Measurements from ENCODE around the gene SOX1.

Gene SOX1

DNA sequence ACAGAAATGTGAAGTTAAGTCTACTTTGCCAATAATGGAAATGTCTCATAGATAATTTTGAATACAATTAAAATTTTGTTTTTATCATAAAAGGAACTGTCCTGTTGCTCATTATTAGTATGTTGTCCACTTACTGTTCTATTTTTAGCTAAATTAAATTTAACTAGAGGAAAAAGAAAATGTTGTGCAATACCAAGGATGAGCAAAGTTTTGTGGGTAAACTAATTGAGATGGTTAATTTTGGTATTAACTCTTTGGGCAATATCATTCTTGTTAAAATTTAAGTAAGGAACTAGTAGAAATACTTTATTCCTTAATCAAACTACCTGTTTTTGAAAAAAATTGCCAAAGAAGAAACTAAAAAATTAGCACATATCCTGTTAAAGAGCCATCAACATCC, 43.5 kb downstream of the SOX1 start:
- DNase-seq = no peak

DNA sequence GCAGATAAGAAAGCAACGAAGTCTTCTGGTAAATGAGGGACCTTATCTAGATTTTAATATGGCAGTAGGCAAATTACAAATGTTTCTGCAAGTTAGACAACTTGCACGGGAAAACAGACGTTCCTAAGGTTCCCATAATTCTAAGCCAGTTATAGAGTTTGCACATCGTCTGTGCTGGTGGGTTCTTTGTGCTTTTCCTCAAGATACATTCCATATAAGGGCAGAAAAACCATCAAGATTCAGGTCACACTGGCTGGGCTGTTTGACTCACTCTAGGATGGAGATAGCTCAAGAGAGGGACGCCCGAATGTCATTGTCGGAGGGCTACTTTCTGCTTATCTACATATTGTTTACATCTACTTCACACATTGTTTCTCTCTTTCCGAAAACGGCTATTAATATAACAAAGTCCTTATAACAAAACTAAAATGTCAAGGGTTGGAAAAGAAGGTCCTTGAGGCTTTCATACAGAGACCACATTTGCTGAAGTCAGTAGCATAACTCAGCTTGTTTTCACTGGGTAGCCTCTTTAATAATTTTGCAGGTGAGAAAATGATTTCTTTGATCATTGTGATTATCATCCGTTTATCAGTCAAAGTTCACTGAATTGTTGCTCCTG, 44.4 kb downstream of the SOX1 start:
- DNase-seq = no peak

DNA sequence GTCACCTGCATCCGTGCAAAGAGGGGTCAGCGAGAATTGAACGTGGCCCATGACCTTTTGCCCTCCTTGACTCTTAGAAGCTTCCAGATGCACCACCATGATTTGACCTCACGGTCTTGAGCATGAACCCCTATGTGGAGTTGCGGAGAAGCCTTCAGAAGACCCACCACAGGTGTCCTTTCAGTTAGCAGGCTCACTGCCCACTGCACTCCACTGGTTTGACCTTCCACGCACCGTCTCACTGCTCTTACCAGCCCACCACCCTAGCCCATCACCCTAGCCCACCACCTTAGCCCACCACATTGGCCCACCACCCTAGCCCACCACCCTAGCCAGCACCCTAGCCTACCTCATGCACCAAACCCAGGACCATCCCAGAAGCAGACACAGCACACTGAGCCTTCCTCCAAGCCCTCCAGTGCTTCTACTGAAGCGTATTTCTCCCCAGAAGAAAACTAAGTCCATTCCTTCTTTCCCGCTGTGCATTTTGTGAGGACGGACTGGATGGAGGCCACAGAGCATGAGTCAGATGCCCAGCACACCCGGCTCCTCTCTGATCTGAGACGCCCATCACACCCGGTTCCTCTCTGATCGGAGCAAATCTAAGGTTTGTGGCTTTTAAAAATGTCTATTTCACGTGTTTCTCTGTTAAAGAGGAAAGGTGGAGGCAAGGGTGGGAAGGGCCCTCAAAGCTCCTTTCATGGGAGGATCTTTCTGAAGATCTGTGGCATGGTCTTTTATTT, 45.8 kb downstream of the SOX1 start:
- DNase-seq = no peak

DNA sequence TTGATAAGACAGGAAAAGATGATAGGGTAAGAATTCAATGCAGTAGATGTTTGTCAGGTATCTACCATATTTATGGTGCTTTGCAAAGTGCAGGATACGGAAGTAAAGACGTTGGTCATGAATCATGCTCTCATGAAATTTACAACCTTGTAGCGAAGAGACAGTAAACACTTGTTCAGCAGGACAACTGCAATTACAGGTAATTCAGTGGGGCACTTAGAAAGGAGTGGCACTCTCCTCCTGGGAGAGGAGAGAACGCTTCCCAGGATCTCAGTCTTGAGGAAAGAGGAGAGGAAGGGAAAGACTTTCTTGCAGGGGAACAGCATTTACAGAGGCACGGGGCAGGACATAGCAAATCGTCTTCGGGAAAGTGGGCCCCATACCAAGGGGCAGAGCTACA, 46.4 kb downstream of the SOX1 start:
- no peak for DNase-seq

DNA sequence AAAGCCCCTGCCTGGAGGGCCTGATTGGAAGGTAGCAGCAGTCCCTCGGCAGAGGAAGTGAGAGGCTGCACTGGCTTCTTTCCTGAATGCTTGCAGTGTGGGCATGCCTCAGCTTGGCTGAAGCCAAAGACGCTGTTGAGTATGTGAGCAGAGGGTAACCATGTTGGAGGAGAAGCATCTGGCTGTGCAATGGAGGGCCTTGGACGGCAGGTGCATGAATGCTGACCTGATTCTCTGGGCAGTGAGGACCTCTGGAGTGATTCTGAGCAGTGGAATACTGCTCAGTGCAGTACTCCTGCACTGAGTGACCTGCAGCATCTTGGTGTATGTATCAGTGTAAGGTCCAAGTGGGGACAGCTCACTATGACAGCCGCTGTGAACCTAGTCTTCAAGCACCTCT, 46.9 kb downstream of the SOX1 start:
- no peak for DNase-seq

GRCh38 chr13:112114391-112114790, 47.4 kb downstream of the SOX1 start:
- no peak for DNase-seq

DNA sequence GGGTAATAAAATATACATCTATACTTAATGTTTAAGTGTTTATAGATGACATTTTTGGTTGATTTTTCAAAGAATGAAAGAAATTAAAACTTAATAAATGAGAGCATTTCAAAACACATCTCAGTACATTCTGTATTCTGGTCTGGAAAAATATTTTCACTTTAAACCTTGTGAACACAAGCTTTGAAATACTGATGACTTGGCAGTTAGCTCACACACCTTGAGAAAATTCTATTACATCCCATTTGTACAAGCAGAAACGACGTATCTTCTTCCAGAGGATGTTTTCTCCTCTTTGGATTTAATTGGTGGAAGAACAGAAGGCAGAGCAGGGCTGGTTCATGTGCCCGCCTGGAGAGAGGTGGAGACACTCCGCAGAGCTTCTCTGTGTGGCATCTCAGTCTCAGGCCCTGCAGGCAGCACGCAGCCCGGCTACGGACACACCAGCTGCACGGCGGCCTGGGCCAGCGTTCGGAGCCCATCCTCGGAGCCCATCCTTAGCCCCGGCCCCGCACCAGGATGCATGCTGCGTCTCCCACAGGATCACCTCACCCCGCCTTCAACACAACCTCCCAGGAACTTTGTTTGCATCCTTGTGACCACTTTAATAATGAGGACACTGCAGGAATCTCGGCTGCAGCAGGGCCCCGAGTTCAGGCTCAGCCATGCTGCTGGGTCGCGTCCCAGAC, 48.6 kb downstream of the SOX1 start:
- DNase-seq = no peak

DNA sequence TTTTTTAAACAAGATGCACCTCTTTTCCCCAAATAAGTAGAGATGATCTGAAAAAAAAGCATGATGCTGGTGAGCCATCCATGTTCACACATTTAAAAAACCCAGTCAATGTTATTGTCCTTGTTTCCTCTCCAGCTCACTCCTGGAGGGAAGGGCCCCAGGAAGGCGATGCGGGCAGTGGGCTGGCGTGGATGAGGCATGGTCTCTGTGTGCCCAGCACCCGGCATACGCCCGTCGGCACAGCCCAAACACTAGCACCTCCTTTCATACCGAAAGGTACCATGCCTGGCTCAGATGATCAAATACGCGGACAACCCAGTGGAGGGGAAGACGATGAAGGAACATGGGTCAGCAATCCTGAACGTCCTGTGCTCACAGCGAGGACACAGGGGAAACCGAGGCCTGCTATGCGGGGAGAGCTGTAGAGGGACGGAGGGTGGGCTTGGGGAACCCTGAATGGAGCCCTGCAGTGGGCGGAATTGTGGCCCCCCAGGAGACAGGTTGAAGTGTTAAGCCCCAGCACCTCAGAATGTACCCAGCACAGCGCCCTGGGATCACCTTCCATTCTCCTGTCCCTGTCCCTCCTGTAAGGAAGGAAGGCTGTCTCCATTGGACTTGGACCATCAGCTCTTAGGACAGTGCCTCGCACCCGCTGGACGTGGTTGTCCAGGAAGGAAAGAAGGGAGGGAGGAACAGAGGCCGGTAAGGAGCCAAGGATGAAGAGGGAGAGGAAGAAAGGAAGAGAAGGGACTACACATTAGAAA, 49.4 kb downstream of the SOX1 start:
- no peak for DNase-seq

- DNase-seq = no peak
Measured at GRCh38 chr13:112117258-112117954, 50.5 kb downstream of the SOX1 start.

- DNase-seq = no peak
Measured at GRCh38 chr13:112117955-112118302, 51.0 kb downstream of the SOX1 start.

DNA sequence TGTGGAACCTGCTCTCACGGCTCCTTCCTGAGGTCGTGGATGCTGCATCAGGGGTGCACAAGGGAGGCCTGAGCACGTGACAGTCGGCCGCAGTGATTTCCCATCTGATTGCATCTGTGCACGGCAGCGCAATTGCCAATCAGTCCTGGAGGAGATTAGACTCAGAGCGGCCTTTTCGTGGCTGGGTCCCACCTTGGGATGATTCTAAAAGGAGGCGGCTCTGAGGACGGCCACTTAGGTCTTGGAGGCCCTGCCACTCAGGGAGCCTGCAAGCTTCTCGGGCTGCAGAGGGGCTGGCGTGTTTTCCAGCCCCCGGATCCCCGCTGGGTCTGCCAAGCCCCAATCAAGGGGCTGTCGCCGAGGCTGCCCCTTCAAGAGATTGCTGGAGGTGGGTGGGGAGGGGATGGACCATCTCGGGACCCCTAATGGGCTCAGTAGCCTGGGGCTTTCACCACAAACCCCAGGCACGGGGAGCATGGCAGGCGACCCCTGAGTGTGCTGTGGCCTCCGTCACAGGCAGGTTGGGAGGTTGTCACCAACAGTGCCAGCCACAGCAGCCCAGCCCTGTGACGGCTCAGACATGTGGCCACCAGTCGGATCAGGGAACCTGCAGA, 51.6 kb downstream of the SOX1 start:
- no peak for DNase-seq

DNA sequence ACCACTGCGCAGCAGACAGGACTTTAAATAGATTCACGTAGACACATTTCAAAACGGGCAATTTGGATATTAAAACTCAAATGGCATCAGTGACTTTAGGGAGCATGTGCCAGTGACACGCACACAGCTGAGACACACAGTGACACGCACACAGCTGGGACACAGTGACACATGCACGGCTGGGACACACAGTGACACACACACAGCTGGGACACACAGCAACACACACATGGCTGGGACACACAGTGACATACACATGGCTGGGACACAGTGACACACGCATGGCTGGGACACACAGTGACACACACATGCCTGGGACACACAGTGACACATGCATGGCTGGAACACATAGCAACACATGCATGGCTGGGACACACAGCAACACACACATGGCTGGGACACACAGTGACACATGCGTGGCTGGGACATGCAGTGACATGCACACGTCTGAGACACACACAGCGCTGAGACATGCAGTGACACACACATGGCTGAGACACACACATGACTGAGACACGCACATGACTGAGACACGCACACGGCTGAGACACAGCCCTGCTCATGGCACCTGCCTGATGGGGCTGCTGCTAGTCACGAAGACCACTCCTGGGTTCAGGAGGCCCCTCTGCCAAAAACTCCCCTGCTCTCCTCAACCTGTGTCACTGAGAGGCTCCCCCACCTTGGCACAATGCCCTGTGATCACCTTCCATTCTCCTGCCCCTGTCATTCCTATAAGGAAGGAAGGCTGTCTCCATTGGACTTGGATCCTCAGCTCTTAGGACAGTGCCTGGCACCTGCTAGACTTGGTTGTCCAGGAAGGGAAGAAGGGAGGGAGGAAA, 52.5 kb downstream of the SOX1 start:
- DNase-seq = no peak

DNA sequence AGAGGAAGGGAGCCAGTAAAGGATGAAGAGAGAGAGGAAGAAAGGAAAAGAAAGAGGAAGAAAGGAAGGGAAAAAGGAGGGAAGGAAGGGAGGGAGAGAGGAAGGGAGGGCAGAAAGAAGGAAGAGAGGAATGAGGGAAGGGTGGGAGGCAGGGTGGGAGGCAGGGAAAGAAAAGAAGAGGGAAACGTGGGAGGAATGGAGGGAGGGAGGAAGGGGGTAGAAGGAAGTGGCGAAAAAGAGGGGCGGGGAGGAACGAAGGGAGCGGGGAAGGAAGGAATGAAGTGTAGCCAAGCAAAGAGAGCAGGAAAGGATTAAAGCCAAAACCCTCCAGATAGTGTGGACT, 53.1 kb downstream of the SOX1 start:
- DNase-seq = no peak
